Measurements from ENCODE around the gene CCR6. TPM values are rescaled to one million over a fixed set of nuclear protein-coding genes. Genes with fewer than 3 reads are reported as not detected.

CCR6 gene
- total and polyA plus RNA-seq, 2 of the 8 experiments (the other 6 are each of a cell fraction or from before 2014, with no cell fraction given): 0.06 TPM; not detected in 1

DNA sequence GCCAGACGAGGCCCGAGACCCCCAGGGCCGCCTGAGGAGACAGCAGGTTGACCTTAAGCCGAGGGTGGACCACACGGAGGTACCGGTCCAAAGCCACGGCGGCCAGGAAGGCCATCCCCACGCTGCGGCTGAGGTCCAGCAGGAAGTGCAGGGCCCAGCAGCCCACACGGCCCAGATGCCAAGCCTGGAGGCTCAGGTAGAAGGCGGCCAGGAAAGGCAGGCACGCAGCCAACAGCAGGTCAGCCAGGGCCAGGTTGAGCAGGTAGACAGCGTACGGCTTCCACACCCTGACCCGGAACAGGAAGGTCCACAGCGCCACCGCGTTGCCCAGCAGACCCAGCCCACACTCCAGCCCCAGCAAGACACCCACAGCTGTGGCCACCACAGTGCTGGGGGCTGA, 34.5 kb downstream of the CCR6 start (continued):
- TF ChIP-seq CHD7 (IDR thresholded peaks at IDR 0.05; ENCODE audit: insufficient replicate concordance, low read length): no peak
- no peak for TF ChIP-seq RXRA (IDR thresholded peaks at IDR 0.05; ENCODE audit: insufficient read depth, low read depth, low read length)

All from H1 (cell line).